NOMO-1 treated with DMSO at 0.1 percent for 48 hours (cell line): ENCODE data around the gene RPRD2.
"Not testable (repeated sequence)": the region's sequence is repeated elsewhere in the genome, so short reads cannot be mapped to it uniquely, and the experiment has no call there.

Experiments
- DNase-seq: peaks from one replicate; lab custom pipeline; 2025; ENCODE audit not compliant: unreplicated experiment; lab: John Stamatoyannopoulos, UW

Gene RPRD2

DNA sequence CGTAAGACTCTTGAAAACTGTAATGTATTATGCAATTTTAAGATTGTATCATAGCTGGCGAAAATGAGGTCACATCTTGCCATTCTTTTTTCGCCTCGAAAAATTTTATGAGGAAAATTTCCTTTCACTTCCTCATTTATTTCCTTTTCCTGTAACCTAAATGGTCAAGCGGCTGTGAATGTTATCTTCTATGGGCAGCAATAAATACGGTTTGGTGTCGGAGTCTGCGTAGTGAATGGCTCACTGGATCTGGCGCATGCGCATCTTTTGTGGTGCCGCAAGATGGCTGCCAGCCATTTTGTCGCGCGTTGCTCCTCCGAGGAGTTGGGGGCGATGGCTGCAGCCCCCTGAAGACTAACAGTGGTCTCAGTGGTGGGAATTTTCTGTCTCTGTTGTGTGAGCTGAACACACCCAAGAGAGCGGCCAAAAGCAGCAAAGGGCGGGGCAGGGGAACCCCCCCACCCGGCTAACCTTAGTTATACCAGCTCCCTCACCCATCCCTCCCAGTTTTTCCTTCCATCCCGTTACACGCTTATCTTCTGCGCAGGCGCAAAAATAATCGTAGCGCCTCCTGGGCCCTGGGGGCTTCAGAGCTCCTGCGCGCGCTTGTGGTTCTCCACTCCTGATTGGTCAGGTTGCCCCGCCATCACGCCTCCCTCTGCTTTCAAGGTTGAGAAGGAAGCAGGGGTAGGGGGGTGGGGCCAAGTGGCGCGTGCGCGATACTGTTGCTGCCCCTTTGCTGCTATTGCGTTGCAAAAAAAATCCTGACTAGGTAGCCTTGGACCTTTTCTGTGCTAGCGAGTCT is at the start of gene RPRD2:
TSS of gene RPRD2 (plus strand) at position 722 of the 805 bp plus-strand sequence. CDS start 568 bp downstream, outside the sequence.
- peak; percentile 98 for DNase-seq

DNA sequence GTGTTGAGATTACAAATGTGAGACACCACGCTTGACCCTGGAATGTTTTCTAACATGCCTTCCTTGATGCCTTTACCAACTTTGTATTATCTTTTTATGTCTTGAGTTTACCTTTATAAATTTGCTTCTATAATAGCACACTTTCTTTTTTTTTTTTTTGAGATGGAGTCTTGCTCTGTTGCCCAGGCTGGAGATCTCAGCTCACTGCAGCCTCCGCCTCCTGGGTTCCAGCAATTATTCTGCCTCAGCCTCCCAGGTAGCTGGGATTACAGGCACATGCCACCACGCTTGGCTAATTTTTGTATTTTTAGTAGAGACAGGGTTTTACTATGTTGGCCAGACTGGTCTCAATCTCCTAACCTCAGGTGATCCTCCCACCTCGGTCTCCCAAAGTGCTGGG is 49.3 kb upstream of the RPRD2 start:
- not testable (repeated sequence) for DNase-seq

DNA sequence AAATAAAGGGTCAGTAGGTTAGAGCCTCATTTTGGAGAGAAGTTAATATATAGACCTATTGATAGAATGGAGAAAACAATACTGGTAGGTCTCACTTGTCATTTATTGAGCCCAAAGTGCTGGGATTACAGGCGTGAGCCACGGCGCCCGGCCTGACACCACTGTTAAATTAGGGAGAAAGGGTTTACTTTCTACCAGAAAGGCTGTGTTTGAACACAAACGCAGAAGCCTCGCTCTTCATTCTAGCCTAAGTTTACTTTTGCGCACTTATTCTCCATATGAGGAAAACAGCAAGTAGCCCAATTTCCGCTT is 43.3 kb upstream of the RPRD2 start:
- no peak for DNase-seq

DNA sequence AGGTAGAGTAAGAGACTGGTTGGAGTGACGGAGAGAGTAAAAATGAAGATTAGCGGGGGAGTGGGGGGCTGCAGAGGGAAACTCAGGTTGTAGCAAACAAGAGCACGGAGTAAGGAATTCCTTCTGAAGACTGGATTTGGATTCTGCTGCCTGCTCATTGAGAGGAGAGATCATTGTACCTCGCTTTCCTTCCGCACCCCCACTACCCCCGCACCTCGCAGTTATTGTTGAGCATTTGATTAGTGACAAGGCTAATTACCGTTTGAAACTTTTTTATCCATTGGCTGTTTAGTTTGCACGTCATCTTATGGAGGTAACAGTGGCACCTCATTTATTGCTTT is 42.2 kb upstream of the RPRD2 start:
- peak; percentile 15 for DNase-seq

DNA sequence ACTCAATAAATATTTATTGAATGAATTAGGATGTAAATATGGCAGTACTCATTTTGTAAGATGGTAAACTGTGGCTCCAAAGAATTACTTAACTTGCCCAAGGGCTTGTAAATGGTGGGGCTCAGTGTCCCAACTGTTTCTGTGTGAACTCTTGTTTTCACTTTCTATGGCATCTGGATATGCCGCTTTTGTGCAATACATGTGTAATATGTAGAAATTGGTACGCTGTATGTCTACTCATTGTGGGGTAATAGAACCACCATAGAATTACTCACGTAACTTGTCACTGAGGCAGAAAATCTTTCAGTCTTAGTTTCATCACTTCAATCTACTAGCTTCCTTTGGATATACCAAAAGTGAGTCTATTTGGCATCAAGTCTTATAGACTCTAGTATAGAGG is 41.6 kb upstream of the RPRD2 start:
- DNase-seq, result peak; percentile 94

DNA sequence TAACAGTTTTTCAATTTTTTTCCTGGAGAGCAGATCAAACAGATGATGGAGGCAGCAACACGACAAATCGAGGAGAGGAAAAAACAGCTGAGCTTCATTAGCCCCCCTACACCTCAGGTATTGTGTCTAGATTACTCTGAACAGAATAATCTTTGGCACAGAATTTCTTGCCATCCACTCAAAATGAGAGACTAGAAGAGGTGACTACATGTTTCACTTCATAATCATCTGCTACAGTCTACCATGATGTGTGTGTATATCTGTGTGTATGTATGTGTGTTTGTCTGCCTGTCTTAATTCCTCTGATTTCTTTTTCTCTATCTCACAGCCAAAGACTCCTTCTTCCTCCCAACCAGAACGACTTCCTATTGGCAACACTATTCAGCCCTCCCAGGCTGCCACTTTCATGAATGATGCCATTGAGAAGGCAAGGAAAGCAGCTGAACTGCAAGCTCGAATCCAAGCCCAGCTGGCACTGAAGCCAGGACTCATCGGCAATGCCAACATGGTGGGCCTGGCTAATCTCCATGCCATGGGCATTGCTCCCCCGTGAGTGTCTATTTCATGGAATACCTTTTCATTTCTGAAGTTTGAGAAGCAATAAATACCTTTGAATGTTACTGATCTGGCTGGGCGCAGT is 31.2 kb upstream of the RPRD2 start:
- DNase-seq, result no peak

DNA sequence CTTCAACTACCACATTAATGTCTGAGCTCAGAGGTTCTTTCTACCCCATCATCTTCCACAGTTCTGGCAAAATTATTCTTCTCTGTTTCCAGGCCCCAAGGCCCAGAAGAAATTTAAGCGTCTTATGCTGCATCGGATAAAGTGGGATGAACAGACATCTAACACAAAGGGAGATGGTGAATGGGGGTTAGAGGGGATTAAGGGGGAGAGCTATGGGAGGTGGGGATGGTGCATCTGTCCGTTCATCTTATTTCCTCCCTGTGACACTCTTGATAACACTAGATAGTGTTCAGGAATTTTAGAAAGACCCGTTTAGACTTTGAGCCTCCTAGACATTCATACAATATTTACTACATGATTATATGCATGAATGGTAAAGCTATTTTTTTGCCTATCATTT is 17.6 kb upstream of the RPRD2 start:
- DNase-seq, result no peak

DNA sequence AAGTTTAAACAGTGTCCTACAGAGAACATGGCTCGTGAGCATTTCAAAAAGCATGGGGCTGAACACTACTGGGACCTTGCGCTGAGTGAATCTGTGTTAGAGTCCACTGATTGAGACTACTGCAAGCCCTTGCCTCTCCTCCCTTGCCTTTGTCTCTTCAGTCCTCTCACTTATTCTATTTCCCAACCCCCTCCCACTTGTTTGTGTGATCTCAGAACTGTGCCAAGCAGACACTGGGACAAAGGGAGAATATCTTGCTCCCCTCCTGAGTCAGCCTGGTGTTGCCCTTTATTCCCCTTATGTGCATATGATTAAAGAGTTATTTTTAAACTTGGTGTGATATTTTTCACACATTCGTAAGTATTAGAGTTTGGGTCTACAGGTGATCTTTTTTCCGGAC is 11.1 kb upstream of the RPRD2 start:
- DNase-seq, result no peak

DNA sequence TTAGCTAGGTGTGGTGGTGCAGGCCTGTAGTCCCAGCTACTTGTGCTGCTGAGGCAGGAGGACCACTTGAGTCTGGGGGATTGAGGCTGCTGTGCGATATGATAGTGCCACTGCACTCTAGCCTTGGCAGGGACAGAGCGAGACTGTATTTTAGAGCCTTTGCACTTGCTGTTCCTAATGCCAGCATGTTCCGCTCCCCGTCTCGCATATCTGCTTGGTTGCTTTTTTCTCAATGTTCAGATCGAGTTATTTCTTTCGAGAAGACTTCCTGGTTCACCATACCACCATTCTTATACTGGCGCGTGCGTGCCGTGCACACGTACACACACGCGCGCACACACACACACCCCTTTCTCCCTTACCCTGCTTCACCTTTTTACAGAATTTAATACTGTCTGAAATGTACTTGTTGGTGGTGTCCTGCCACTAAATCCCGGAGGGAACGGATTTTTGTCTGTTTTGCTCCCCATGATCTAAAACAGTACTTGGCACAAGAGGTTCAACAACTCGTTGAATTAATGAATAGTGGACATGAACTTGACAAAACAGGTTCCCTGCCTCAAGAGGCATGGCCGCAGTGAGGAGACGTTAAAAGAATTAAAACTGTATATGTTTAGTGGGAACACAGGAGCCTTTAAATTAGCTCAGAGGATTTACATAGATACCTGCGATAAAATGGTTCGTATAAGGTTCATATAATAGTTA is 1.1 kb upstream of the RPRD2 start:
- no peak for DNase-seq

DNA sequence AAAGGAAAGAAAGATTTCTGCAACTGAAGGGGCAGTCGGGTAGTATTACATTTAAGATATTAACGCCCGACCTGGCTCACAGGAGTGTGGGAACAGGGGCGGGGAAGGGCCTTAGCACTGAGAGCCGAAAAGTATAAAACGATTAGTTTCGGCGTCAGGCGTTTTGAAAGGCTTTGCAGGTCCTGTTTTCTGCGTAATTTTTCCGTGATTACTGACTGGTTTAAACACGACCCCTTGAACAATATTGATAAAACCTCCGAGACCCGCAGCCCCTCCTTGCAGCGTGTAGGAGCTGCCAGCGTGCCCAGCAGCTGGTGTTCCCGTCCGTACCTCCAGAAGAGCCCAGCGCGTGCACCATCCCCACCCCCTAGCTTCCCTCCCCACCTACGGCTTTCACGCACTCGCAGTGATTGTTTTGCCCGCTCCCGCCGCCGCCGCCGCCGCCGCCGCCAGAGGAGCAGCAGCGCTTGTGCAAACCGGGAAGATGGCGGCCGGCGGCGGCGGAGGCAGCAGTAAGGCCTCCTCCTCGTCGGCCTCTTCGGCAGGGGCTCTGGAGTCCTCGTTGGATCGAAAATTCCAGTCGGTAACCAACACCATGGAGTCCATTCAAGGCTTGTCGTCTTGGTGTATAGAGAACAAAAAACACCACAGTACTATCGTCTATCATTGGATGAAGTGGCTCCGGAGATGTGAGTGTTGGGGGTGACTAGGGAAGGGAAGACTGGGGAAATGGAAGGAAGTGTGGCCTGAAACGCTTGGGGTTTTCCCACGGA is 470 bp downstream of the RPRD2 start:
- peak; percentile 56 for DNase-seq

DNA sequence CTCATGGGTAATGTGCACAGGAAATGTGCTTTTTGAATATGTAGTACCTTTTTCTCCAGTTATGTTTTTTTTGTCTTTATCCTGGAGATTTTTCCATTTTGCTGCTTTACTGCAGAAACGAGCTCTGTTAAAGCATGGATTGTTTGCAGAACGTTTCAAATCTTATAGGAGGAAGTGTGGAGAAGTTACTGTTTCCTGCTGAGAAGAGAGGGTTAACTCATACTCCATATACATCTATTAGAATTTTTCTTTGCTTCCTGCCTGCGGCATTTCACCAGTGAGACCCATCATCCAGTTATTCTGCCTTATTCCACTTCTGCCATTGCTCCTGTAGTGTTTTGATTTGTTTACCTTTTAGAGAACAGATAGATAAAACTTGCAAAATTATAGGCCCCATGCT is 2.0 kb downstream of the RPRD2 start:
- DNase-seq, result peak; percentile 20

DNA sequence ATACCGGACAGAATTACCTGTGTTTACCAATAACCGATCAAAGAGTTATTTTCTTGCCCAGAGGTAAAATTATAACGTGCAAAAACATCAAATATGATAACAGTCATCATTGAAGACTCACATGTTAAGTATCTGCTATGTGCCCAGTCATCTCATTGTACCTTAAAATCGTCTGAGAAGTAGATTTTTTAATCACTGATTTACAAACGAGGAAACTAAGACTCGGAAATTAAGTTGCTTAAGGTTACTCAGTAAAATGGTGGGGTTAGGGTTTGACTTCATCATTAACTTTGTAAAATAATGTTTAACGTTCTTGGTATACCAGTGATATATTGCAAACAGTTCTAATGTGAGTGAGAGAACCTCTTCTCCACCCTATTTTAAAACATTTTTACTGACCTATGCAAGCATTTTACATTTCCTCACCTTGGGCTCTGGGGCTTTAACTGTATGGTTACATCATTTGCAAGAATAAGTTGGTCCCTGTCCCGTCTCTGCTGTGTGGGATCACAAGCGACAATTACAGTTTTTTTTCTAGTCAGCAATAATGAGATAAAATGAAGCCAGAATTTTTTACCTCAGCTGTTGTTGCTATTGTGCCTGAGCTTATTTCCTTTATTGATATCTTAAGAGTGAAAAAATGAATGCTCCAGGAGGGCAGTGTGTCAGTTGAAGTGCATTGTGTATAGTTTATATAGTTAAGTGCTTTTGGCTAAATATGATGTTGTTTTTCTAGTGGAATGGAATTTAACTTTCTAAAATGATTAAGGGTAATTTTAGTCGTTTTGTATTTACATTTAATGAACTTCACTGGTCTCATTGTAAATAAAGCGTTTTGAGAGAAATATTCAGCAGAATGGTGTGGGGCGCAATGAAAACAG is 2.7 kb downstream of the RPRD2 start:
- no peak for DNase-seq

DNA sequence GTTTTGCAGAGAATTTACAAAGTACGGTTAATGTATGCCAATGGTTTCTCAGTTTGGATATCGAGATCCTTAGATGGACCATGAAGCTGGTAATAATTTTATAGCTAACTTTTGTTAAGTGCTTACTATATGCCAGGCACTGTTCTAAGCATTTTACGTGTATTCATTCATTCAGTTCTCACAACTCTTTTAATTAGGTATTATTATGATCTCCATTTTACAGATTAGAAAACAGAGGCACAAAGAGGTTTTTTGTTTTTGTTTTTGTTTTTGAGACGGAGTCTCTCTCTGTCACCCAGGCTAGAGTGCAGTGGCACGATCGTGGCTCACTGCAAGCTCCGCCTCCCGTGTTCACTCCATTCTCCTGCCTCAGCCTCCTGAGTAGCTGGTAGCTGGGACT is 7.2 kb downstream of the RPRD2 start:
- DNase-seq, result no peak

DNA sequence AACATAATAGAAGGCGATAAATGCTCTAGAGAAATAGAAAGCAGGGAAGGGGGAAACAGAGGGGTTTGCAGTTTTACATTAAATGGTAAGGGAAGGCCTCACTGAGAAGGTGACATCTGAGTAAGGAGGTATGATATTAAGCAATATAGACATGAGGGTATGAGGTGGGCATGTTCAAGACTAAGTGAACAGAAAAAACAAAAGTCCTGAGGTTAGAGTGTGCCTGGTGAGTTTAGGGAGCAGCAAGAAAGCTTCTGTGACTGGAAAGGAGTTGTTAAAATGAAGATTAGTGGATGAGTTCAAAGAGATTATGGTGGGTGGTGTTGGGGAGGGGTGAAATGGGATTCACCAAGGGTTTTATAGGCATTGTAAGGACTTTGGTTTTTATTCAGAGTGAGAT is 8.6 kb downstream of the RPRD2 start:
- DNase-seq, result no peak

DNA sequence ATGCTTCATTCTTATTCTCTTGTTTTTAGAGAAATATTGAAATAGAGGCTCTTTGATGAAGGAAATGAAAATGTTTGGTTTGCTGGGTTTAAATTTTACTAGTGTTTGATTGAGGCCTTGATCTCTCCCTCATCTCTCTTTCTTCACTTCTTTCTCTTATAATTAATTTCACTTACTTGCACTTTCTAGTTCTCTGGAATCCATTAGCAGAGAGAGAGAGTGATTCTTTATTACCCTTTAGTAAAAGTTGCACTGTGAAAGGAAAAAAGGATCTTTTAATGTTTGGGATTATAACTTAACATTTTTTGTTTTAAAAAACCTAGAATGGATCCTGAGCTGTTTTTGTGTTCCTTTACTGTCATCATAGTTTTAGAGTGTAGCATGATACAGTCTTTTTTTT is 12.2 kb downstream of the RPRD2 start:
- DNase-seq, result no peak

DNA sequence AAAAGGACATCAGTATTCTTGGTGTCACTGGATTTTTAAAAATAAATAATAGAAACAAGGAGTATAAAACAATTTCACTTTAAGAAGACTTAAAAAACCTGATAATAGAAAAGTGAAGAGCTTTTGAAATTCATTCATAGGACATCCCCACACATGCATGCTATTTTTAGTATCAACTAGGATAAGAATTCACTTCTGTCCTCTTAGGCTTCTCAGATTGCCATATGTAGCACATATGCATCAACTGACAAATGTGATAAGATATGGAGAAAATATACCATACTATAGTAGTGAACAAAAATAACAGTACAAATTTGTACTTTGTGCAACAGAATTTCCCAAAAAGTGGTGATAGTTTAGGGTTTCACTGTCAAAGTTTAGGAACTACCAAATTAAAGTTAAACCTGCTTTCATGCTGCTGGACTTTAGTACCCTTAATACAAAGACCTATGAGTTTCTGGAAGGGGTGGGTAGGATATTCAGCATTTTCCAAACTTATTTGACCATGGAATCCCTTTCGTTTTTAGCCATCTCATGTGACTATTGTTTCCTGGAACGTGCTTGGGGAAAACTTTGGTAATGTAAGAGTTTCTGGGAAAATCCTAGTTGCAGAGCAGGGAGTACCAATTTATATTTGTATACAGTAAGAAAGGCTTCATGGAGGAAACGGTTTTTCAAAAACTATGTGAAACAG is 19.8 kb downstream of the RPRD2 start:
- no peak for DNase-seq

DNA sequence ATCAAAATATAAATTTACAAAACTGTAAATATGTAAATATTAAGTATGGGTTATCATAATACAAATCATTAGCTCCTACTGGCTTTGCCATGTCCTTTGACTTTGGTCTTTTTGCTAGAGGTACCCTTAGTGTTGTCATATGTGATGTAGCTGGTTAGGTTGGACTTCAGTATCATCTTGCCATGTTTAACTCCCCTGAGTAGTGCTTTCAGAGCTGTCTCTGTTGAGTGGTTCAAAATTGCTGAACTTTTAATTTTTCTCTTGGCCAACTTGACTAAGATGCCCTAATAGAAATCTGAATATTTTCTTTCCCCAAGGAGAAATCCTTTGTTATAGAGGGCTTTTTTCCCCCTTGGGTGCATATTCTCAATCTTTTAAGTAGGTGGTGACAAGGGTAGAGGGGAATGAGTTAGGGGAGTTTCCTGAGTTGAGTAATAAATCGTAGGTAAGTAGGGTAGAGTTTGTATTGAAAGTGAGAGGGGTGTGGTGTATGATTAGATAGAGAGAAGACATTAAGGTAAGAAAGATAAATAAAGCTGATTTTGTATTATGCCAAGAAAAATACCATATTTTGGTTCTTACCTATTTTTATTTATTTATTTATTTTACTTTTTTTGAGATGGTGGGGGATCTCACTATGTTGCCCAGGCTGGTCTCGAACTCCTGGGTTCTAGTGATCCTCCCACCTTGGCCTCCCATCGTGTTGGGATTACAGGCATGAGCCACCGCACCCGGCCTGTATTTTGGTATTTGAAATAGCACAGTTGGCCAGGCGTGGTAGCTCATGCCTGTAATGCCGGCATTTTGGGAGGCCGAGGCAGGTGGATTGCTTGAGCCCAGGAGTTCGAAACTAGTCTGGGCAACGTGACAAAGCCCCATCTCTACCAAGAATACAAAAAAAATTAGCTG is 21.8 kb downstream of the RPRD2 start:
- no peak for DNase-seq

DNA sequence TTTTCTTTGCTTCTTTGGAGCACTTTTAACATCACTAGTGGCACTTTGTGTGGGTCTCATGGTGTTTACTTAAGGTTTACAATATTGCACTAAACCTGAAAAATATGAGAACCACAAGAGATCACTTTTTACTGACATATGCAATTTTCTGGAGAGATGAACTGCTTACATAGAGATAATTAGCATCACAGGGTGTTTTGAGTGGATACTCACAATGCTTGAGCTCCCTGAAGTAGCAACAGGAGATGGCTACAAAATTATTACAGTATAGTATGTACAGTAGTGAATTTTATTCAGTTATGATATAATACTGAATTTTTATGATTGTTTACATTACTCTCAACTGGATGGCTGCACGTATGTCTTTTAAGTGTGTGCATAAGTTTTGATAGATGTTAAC is 22.6 kb downstream of the RPRD2 start:
- DNase-seq, result no peak

DNA sequence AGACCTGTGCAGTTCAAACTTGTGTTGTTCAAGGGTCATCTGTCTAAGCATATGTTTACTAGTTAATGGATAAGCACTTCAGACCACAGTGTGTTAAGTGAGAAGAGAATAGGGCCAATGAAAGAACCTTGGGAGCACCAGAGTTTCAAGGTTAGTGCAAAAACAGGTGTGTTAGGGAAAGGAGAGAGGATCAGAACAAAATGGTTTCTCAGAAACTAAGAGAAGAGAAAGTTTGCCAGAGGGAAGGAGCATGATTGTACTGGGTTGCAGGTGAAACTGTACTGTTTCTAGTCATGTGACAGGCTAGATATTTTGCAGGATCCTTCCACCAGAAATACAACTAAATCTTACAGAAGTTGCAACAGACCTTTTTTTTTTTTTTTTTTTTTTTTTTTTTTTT is 23.3 kb downstream of the RPRD2 start:
- no peak for DNase-seq
